Lower leg skin (tissue), 3 donors: ENCODE results near the gene ZNF76.

Experiments
- POLR2A ChIP-seq, 2 donors: fragments of 450-650 bp; IDR thresholded peaks; one replicate each; pipeline ENCODE4 v1.6.1; 2016 to 2017; ENCODE audit warnings: antibody characterized with exemption in 2 of 2, mild to moderate bottlenecking in 1 of 2, moderate library complexity in 1 of 2
- TF ChIP-seq, protein P1 (sequence below), 3 donors: fragments of 450-650 bp; IDR thresholded peaks; one replicate each; pipeline ENCODE4 v1.5.1; 2016; ENCODE audit warnings: antibody characterized with exemption in 3 of 3, mild to moderate bottlenecking in 3 of 3, moderate library complexity in 2 of 3

DNA sequence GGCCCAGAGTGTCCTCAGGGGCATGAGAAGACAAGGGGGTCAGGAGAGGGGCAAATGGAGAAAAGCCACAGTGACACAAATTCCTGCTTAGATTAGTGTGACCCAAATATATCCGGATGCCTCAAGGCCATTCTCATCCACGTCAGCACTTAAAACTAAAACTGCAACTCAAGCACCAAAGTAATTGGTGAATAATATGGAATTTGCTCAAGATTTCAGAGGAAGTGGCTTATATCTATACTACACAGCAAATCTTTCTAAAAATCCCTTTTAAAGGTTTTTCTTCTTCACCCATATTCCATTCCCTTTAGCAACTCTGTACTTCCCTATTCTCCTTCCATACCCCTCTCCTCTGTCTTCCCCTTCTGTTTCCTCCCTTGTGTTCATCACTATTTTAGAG is 53.3 kb downstream of the ZNF76 start:
- TF ChIP-seq POLR2A (IDR thresholded peaks at IDR 0.05): no peak
- TF ChIP-seq, protein P1, sequence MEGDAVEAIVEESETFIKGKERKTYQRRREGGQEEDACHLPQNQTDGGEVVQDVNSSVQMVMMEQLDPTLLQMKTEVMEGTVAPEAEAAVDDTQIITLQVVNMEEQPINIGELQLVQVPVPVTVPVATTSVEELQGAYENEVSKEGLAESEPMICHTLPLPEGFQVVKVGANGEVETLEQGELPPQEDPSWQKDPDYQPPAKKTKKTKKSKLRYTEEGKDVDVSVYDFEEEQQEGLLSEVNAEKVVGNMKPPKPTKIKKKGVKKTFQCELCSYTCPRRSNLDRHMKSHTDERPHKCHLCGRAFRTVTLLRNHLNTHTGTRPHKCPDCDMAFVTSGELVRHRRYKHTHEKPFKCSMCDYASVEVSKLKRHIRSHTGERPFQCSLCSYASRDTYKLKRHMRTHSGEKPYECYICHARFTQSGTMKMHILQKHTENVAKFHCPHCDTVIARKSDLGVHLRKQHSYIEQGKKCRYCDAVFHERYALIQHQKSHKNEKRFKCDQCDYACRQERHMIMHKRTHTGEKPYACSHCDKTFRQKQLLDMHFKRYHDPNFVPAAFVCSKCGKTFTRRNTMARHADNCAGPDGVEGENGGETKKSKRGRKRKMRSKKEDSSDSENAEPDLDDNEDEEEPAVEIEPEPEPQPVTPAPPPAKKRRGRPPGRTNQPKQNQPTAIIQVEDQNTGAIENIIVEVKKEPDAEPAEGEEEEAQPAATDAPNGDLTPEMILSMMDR (IDR thresholded peaks at IDR 0.05): no peak
